HG03139 (cell line): ENCODE data around the gene ZFAND3.

Experiments used
- ATAC-seq: cut with Tn5 transposase; IDR thresholded peaks from one replicate; pipeline ENCODE4 v1.9.1; 2021; ENCODE audit not compliant: unreplicated experiment

Gene ZFAND3

GRCh38 chr6:37965964-37966676 lies 146.6 kb downstream of the ZFAND3 start:
- ATAC-seq, result no peak

- ATAC-seq, result no peak
Observed at GRCh38 chr6:37966801-37967200, 147.3 kb downstream of the ZFAND3 start.

- no peak for ATAC-seq
Observed at GRCh38 chr6:37967651-37968050, 148.1 kb downstream of the ZFAND3 start.

- ATAC-seq, result no peak
Observed at GRCh38 chr6:37971266-37971665, 151.7 kb downstream of the ZFAND3 start.

GRCh38 chr6:37971711-37972390 lies 152.3 kb downstream of the ZFAND3 start:
- ATAC-seq, result no peak

GRCh38 chr6:37972994-37973757 lies 153.6 kb downstream of the ZFAND3 start:
- ATAC-seq, result no peak

- no peak for ATAC-seq
Observed at GRCh38 chr6:37974381-37974780, 154.9 kb downstream of the ZFAND3 start.

- ATAC-seq, result no peak
Observed at GRCh38 chr6:37974943-37975342, 155.4 kb downstream of the ZFAND3 start.

- no peak for ATAC-seq
Observed at GRCh38 chr6:37977715-37978114, 158.2 kb downstream of the ZFAND3 start.

GRCh38 chr6:37979392-37980221 lies 160.1 kb downstream of the ZFAND3 start:
- no peak for ATAC-seq

GRCh38 chr6:37980222-37980595 lies 160.7 kb downstream of the ZFAND3 start:
- ATAC-seq, result no peak

GRCh38 chr6:37981626-37982025 lies 162.1 kb downstream of the ZFAND3 start:
- no peak for ATAC-seq

GRCh38 chr6:37982317-37982716 lies 162.8 kb downstream of the ZFAND3 start:
- ATAC-seq, result no peak

GRCh38 chr6:37983720-37984501 lies 164.4 kb downstream of the ZFAND3 start:
- no peak for ATAC-seq

GRCh38 chr6:37984578-37984977 lies 165.1 kb downstream of the ZFAND3 start:
- ATAC-seq, result no peak

GRCh38 chr6:37985355-37985754 lies 165.8 kb downstream of the ZFAND3 start:
- ATAC-seq, result no peak

GRCh38 chr6:37987018-37987417 lies 167.5 kb downstream of the ZFAND3 start:
- no peak for ATAC-seq

- no peak for ATAC-seq
Observed at GRCh38 chr6:37987559-37987958, 168.0 kb downstream of the ZFAND3 start.

- ATAC-seq, result no peak
Observed at GRCh38 chr6:37988127-37988526, 168.6 kb downstream of the ZFAND3 start.

- no peak for ATAC-seq
Observed at GRCh38 chr6:37988696-37989095, 169.2 kb downstream of the ZFAND3 start.
